ENCODE results near the gene VPS18. TPM values are rescaled to one million over a fixed set of nuclear protein-coding genes. Genes with fewer than 3 reads are reported as not detected.

VPS18 gene
- total RNA-seq, 1 donor from 2014 or later = 26.2 TPM

- POLR2A ChIA-PET = interaction anchor here (0.6 to 3.7 kb wide), 18 partner anchors 10 to 1538 kb away, joined by 3 to 78 read pairs (median 5); partner anchors contain the start of genes CHP1, DLL4, EXD1 and INO80
- Mint-ChIP-seq H3K4me1 (peaks cover 23% of the 10 kb centered on the region), H3K27me3 (peaks cover 8% of the 10 kb centered on the region), H3K36me3 (ENCODE audit: low read depth) (peaks cover 31% of the 10 kb centered on the region), H3K4me3 (peak overlapping the region; percentile 93), H3K9me3 (no peaks in the 10 kb centered on the region), H3K27ac (peak overlapping the region; percentile 92)
- intact Hi-C loops (cut with micrococcal nuclease) = loop anchor here (2.0 to 5.0 kb wide), 4 partner anchors 24 to 360 kb away; partner anchors contain the start of genes DLL4, INO80 and KNL1
- DNase-seq (no peak), ATAC-seq (ENCODE audit: low read depth) (no peak)
- CTCF ChIA-PET = interaction anchor here (1.0 to 2.5 kb wide), 5 partner anchors 11 to 47 kb away, joined by 3 to 20 read pairs (median 4); no protein-coding TSS in a partner anchor
- no peak for TF ChIP-seq CTCF (IDR thresholded peaks at IDR 0.05)
Measured at GRCh38 chr15:40952301-40952900, 58.2 kb downstream of the VPS18 start.

- peak; percentile 94 for ATAC-seq (ENCODE audit: low read depth)
- ChIA-PET CTCF (interaction anchor here (0.9 to 2.5 kb wide), 6 partner anchors 9 to 49 kb away, joined by 3 to 20 read pairs (median 4); no protein-coding TSS in a partner anchor), POLR2A (interaction anchor here (0.5 to 3.7 kb wide), 27 partner anchors 11 to 1538 kb away, joined by 3 to 78 read pairs (median 5); partner anchors contain the start of genes CHP1, DLL4, DNAJC17 and EXD1)
- Mint-ChIP-seq H3K36me3 (ENCODE audit: low read depth) (peaks cover 33% of the 10 kb centered on the region), H3K27me3 (peaks cover 7% of the 10 kb centered on the region), H3K4me3 (peak within 1 kb of the TSS; percentile 93), H3K9me3 (no peaks in the 10 kb centered on the region), H3K27ac (peak within 1 kb of the TSS; percentile 92), H3K4me1 (peaks cover 23% of the 10 kb centered on the region)
- peak; percentile 88 for DNase-seq
- no peak for TF ChIP-seq CTCF (IDR thresholded peaks at IDR 0.05)
- intact Hi-C loops (cut with micrococcal nuclease) = loop anchor here (1.0 to 5.0 kb wide), 8 partner anchors 11 to 361 kb away; partner anchors contain the start of genes CHP1, DLL4, INO80 and KNL1
Measured at GRCh38 chr15:40952901-40953712, 58.9 kb downstream of the VPS18 start, which contains the start of gene CHAC1. CHAC1 (plus strand) TSS chr15:40953471; CDS start chr15:40953584, 113 bp downstream.

Other genes with a start within 250 kb of the VPS18 start
- 2.6 and 4.1 TPM in 2 replicates for gene RAD51, start 199.3 kb upstream of the VPS18 start, total RNA-seq
- 25.5 and 25.6 TPM in 2 replicates for gene RMDN3, start 139.2 kb upstream of the VPS18 start, total RNA-seq
- gene GCHFR, start 130.4 kb upstream of the VPS18 start, total RNA-seq = 19.5 and 21.1 TPM in 2 replicates
- gene C15orf62, start 124.5 kb upstream of the VPS18 start, total RNA-seq = 5.7 and 6.5 TPM in 2 replicates
- 23.2 and 25.2 TPM in 2 replicates for gene ZFYVE19, start 87.4 kb upstream of the VPS18 start, total RNA-seq
- 43.1 and 51.0 TPM in 2 replicates for gene DNAJC17, start 87.0 kb upstream of the VPS18 start, total RNA-seq
- 0.31 TPM in 1 of 2 replicates, not detected in the other for gene PPP1R14D, start 65.7 kb upstream of the VPS18 start, total RNA-seq
- gene SPINT1, start 50.4 kb upstream of the VPS18 start, total RNA-seq = 8.6 and 8.7 TPM in 2 replicates
- gene RHOV, start 20.2 kb upstream of the VPS18 start, total RNA-seq = 0.27 TPM in 1 of 2 replicates, not detected in the other
- gene DLL4, start 34.9 kb downstream of the VPS18 start, total RNA-seq = 0.05 TPM in 1 of 2 replicates, not detected in the other
- 22.3 and 27.3 TPM in 2 replicates for gene CHAC1, start 59.0 kb downstream of the VPS18 start, total RNA-seq
- gene INO80, start 221.8 kb downstream of the VPS18 start, total RNA-seq = 34.8 and 38.8 TPM in 2 replicates

All from activated B cell treated with CpG ODN at 0.5 μM for 24 hours (primary cell).